ENCODE measurements around the gene RHBDL1. TPM values are rescaled to one million over a fixed set of nuclear protein-coding genes. Genes with fewer than 3 reads are reported as not detected.

The RHBDL1 gene
- total RNA-seq, 2 donors from 2014 or later: 3.5 to 5.8 TPM

GRCh38 chr16:716768-717325 lies 41.4 kb downstream of the RHBDL1 start:
- Mint-ChIP-seq H3K9me3 (no peaks in the 10 kb centered on the region), H3K4me3 (peak overlapping the region; percentile 17 to 70), H3K27me3 (ENCODE audit: low read depth) (peaks cover 7% of the 10 kb centered on the region), H3K4me1 (ENCODE audit: low read depth) (peaks cover 28% of the 10 kb centered on the region), H3K27ac (no peak overlapping the region), H3K36me3 (ENCODE audit: insufficient read depth in 2 of 2) (no peaks in the 10 kb centered on the region)
- ATAC-seq (replicated peaks in 1 of 2) (no peak), DNase-seq (no peak)

- peaks cover 4% of the 10 kb centered on the region for H3K27me3 Mint-ChIP-seq (ENCODE audit: low read depth)
- ATAC-seq (replicated peaks in 1 of 2): no peak
- H3K27ac Mint-ChIP-seq: no peak overlapping the region
- no peak overlapping the region for H3K4me3 Mint-ChIP-seq
- DNase-seq: no peak
- no peaks in the 10 kb centered on the region for H3K9me3 Mint-ChIP-seq
- H3K36me3 Mint-ChIP-seq (ENCODE audit: insufficient read depth in 2 of 2): no peaks in the 10 kb centered on the region
- H3K4me1 Mint-ChIP-seq (ENCODE audit: low read depth): peaks cover 28% of the 10 kb centered on the region
Measured at GRCh38 chr16:717450-718245, 42.2 kb downstream of the RHBDL1 start.

DNA sequence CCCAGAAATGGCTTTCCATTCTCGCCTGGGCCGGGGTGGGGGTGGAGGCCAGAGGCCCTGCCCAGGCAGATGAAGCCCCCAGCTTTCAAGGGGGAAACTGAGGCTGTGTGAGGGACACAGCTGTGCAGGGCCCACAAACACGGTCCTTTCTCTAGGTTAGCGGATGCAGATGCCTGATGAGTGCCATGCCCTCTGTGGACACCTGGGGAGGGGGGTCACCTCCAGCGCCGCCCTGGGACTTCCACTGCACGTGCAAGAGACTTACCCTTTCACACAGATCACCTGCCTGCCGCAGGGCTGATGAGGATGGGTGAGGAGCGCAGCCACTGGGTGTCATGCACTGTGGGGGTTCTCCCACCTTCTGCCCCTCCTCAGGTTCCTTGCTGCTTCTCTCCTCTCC lies 42.9 kb downstream of the RHBDL1 start:
- H3K4me1 Mint-ChIP-seq (ENCODE audit: low read depth): peaks cover 29% of the 10 kb centered on the region
- no peak overlapping the region for H3K27ac Mint-ChIP-seq
- no peaks in the 10 kb centered on the region for H3K27me3 Mint-ChIP-seq (ENCODE audit: low read depth)
- H3K9me3 Mint-ChIP-seq: no peaks in the 10 kb centered on the region
- no peak for ATAC-seq (replicated peaks in 1 of 2)
- H3K4me3 Mint-ChIP-seq: no peak overlapping the region
- DNase-seq: no peak
- no peaks in the 10 kb centered on the region for H3K36me3 Mint-ChIP-seq (ENCODE audit: insufficient read depth in 2 of 2)

DNA sequence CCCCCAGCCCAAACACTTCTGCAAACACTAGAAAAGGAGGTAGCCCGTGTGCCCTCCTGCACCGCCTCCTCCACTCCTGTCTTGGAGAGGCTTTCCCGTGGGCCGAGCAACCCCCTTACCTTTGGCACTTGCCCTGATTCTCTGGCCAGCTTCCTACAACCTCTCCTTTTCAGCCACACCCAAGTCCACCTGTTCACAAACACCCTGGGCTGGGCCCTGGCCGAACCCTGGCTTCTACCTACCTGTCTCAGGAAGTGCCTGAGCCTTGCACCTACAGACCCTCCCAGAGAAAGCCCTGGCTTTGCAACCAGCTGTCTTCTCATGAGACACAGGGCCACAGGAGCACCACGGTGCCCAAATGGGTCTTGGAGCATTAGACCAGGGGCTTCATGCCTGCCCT lies 43.5 kb downstream of the RHBDL1 start:
- DNase-seq: no peak
- H3K4me3 Mint-ChIP-seq: peak overlapping the region; percentile 87 to 91

DNA sequence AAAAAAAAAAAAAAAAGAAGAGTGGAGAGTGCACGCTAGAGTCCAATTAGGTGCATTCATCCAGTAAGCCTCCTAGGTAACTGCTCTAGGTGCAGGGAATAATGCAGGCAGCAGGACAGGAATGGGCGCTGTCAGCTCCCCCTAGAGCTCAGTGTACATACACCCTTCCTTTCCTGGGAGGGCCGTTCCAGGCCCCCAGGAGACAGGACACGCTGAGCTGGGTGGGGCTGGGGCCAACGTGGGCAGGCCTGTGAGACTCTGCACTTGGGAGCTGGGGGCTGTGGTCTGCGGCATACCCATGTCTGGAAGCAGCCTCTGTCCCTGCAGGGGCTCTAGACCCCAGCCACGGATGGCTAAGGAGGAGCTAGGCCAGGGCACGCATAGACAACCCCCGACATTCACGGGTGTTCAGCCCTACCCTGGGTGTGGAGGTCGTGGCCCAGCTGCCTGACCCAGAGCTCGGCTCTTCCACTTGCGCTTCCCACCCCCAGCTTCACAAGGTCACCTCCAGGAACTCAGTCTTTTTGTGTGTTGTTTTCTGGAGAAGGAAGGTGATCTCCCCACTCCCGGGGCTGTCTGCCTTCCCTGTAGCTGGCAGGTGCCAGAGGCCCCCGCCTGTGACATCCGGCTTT lies 44.5 kb downstream of the RHBDL1 start:
- Mint-ChIP-seq H3K27me3 (ENCODE audit: low read depth) (no peaks in the 10 kb centered on the region), H3K9me3 (no peaks in the 10 kb centered on the region), H3K36me3 (ENCODE audit: insufficient read depth in 2 of 2) (no peaks in the 10 kb centered on the region), H3K4me1 (ENCODE audit: low read depth) (peaks cover 29% of the 10 kb centered on the region), H3K27ac (no peak overlapping the region), H3K4me3 (peak overlapping the region; percentile 87 to 91)
- ATAC-seq (replicated peaks in 1 of 2) (no peak), DNase-seq (no peak)

More for the DNA sequence above, 43.5 kb downstream of the RHBDL1 start:
- no peaks in the 10 kb centered on the region for H3K36me3 Mint-ChIP-seq (ENCODE audit: insufficient read depth in 2 of 2)
- H3K9me3 Mint-ChIP-seq: no peaks in the 10 kb centered on the region
- H3K4me1 Mint-ChIP-seq (ENCODE audit: low read depth): peaks cover 29% of the 10 kb centered on the region
- no peak overlapping the region for H3K27ac Mint-ChIP-seq
- no peak for ATAC-seq (replicated peaks in 1 of 2)
- H3K27me3 Mint-ChIP-seq (ENCODE audit: low read depth): no peaks in the 10 kb centered on the region

DNA sequence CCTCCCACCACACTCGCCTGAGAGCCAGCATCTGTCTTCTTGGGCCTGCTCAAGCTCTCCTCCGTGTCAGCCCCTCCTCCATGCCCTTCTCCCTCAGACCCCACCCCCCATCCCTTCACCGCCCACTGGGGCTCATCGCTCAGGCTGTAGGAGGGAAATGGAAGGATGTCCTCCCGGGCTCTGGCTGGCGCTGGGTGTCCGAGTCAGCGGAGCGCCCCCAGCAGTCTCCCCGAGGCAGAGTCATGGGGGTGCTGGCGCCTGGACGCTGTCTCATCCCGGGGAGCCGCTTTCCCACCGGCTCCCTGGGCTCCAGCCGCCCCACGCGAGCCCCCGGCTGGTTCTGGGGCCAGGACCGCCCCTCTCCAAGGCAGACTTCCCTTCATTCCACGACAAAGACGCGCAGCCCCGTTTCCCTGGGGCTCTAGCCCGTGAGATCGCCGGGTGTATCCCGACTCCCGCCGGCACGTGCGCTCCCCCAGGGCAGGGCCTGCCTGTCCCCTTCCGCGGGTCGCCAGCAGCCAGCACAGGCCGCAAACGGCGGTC lies 45.0 kb downstream of the RHBDL1 start:
- ATAC-seq (replicated peaks in 1 of 2): peak; percentile 17 to 27
- H3K27ac Mint-ChIP-seq: no peak overlapping the region
- H3K4me1 Mint-ChIP-seq (ENCODE audit: low read depth): peaks cover 29% of the 10 kb centered on the region
- peak overlapping the region; percentile 87 to 91 for H3K4me3 Mint-ChIP-seq
- peak; percentile 41 to 49 for DNase-seq
- no peaks in the 10 kb centered on the region for H3K27me3 Mint-ChIP-seq (ENCODE audit: low read depth)
- H3K36me3 Mint-ChIP-seq (ENCODE audit: insufficient read depth in 2 of 2): no peaks in the 10 kb centered on the region
- no peaks in the 10 kb centered on the region for H3K9me3 Mint-ChIP-seq

- ATAC-seq (replicated peaks in 1 of 2): peak; percentile 82 to 83
- no peaks in the 10 kb centered on the region for H3K9me3 Mint-ChIP-seq
- H3K27me3 Mint-ChIP-seq (ENCODE audit: low read depth): no peaks in the 10 kb centered on the region
- peak; percentile 87 for DNase-seq
- no peak within 1 kb of the TSS for H3K27ac Mint-ChIP-seq
- no peaks in the 10 kb centered on the region for H3K36me3 Mint-ChIP-seq (ENCODE audit: insufficient read depth in 2 of 2)
- H3K4me1 Mint-ChIP-seq (ENCODE audit: low read depth): peaks cover 29% of the 10 kb centered on the region
- H3K4me3 Mint-ChIP-seq: peak within 1 kb of the TSS; percentile 87 to 91
Measured at GRCh38 chr16:720990-721764, 45.7 kb downstream of the RHBDL1 start, which contains the start of gene ANTKMT. TSS of gene ANTKMT (plus strand) at chr16:721146. CDS start at chr16:721275, 129 bp downstream.

- no peak overlapping the region for H3K27ac Mint-ChIP-seq
- ATAC-seq (replicated peaks in 1 of 2) (peak in 1 of 2 donors; percentile 4), DNase-seq (peak in 1 of 2 donors; percentile 36)
- peaks cover 24% of the 10 kb centered on the region for H3K4me1 Mint-ChIP-seq (ENCODE audit: low read depth)
- H3K9me3 Mint-ChIP-seq: no peaks in the 10 kb centered on the region
- no peaks in the 10 kb centered on the region for H3K27me3 Mint-ChIP-seq (ENCODE audit: low read depth)
- H3K4me3 Mint-ChIP-seq: peak overlapping the region; percentile 79 to 87
- no peaks in the 10 kb centered on the region for H3K36me3 Mint-ChIP-seq (ENCODE audit: insufficient read depth in 2 of 2)
Measured at GRCh38 chr16:721765-722540, 46.5 kb downstream of the RHBDL1 start.

DNA sequence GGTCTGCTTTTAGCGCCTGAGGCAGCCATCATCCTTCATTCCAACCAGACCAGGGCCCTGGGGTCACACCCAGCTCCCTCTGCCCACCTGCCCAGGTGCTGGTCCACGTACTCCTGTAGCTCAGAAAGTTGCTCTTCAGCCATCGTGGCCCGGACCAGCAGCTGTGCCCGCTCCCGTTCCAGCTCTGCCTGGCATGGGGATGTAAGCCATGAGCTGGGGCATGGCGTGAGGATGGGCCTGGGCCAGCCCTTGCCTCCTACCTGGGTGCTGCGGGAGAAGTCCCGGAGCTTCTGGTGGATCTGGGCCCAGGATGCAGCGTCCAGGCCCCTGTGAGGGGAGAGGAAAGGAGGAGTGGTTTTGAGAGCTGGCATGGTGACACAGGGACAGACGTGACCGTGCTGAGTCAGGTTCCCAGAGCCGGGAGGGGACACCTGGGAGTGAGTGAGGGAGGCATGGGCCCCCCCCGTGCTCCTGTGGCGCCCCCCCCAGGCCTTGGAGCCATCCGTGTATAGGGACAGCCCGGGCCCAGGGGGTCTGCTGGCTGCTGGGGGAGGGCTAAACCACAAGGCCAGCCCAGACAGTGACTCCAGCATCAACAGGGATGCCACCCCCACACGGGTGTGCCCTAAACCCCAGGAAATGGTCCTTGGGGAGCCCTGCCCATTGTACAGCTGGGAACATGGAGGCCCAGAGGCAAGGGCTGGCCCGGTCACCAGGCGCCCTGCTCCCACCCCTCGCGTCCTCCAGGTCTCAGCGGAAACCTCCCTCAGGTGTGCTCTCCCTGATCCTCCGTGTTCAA lies 47.6 kb downstream of the RHBDL1 start:
- ATAC-seq (replicated peaks in 1 of 2) (no peak), DNase-seq (no peak)
- H3K9me3 Mint-ChIP-seq: no peaks in the 10 kb centered on the region
- peaks cover 24% of the 10 kb centered on the region for H3K4me1 Mint-ChIP-seq (ENCODE audit: low read depth)
- H3K4me3 Mint-ChIP-seq: peak overlapping the region; percentile 79 to 87
- no peaks in the 10 kb centered on the region for H3K36me3 Mint-ChIP-seq (ENCODE audit: insufficient read depth in 2 of 2)
- no peaks in the 10 kb centered on the region for H3K27me3 Mint-ChIP-seq (ENCODE audit: low read depth)
- no peak overlapping the region for H3K27ac Mint-ChIP-seq

- H3K4me3 Mint-ChIP-seq: no peak overlapping the region
Measured at GRCh38 chr16:723695-724094, 48.2 kb downstream of the RHBDL1 start.

GRCh38 chr16:724188-725040 lies 48.9 kb downstream of the RHBDL1 start:
- Mint-ChIP-seq H3K4me1 (ENCODE audit: low read depth) (peaks cover 15% of the 10 kb centered on the region), H3K36me3 (ENCODE audit: insufficient read depth in 2 of 2) (no peaks in the 10 kb centered on the region), H3K9me3 (no peaks in the 10 kb centered on the region), H3K27ac (no peak overlapping the region), H3K27me3 (ENCODE audit: low read depth) (no peaks in the 10 kb centered on the region), H3K4me3 (no peak overlapping the region)
- DNase-seq (no peak), ATAC-seq (replicated peaks in 1 of 2) (no peak)

More at GRCh38 chr16:723695-724094, 48.2 kb downstream of the RHBDL1 start:
- ATAC-seq (replicated peaks in 1 of 2): no peak
- Mint-ChIP-seq H3K9me3 (no peaks in the 10 kb centered on the region), H3K27me3 (ENCODE audit: low read depth) (no peaks in the 10 kb centered on the region), H3K4me1 (ENCODE audit: low read depth) (peaks cover 22% of the 10 kb centered on the region), H3K27ac (no peak overlapping the region), H3K36me3 (ENCODE audit: insufficient read depth in 2 of 2) (no peaks in the 10 kb centered on the region)
- DNase-seq: no peak
